H1 (cell line): Measurements from ENCODE around the gene STAM. TPM values are rescaled to one million over a fixed set of nuclear protein-coding genes. Genes with fewer than 3 reads are reported as not detected.

Experiments used
- CTCF ChIA-PET: fragments of 300-600 bp; sonication (Branson Sonifier 250); formaldehyde crosslinking; loops from one replicate; lab custom pipeline; 2021; ENCODE audit not compliant: partially characterized antibody; lab: Charles Lee
- POLR2A ChIA-PET: fragments of 300-600 bp; sonication (Branson Sonifier 250); formaldehyde crosslinking; loops from one replicate; lab custom pipeline; 2021; ENCODE audit warnings: inconsistent platforms; ENCODE audit not compliant: partially characterized antibody; lab: Charles Lee
- DNase-seq, 2 experiments: peaks; one replicate each; pipeline versions ENCODE4 v3.0.0 to v3.0.0-alpha.2; 2010 to 2022; ENCODE audit warnings: low spot score in 2 of 2, low read depth in 1 of 2, mixed read lengths in 1 of 2
- FAIRE-seq: peaks from 2 replicates; lab custom pipeline; 2011; peaks lifted over from hg19 to GRCh38; lab: Jason Lieb, UNC
- H2AFZ ChIP-seq: 2 replicates; pipeline ENCODE4 v1.8.1; 2012; ENCODE audit warnings: low read length, inconsistent platforms
- H2AK5ac ChIP-seq: 2 replicates; pipeline ENCODE4 v1.6.1; 2013; ENCODE audit warnings: low read depth, low read length
- H2BK120ac ChIP-seq: replicated peaks from 2 replicates; pipeline ENCODE3; 2013; ENCODE audit warnings: low read depth, low read length, inconsistent platforms
- H2BK12ac ChIP-seq: 2 replicates; pipeline ENCODE4 v1.6.1; 2013; ENCODE audit warnings: low read depth, low read length
- H2BK15ac ChIP-seq: 2 replicates; pipeline ENCODE4 v1.6.1; 2013; ENCODE audit warnings: low read length
- H2BK20ac ChIP-seq: 2 replicates; pipeline ENCODE4 v1.6.1; 2013; ENCODE audit warnings: low read length
- H2BK5ac ChIP-seq: 2 replicates; pipeline ENCODE4 v1.6.1; 2013; ENCODE audit warnings: low read depth, low read length
- H3K14ac ChIP-seq: 2 replicates; pipeline ENCODE4 v1.6.1; 2013; ENCODE audit warnings: inconsistent platforms; ENCODE audit not compliant: insufficient read length
- H3K18ac ChIP-seq: 2 replicates; pipeline ENCODE4 v1.6.1; 2013; ENCODE audit warnings: low read length; ENCODE audit errors: extremely low read depth
- H3K23ac ChIP-seq: 2 replicates; pipeline ENCODE4 v1.6.1; 2013; ENCODE audit warnings: inconsistent platforms; ENCODE audit not compliant: insufficient read length
- H3K23me2 ChIP-seq: 2 replicates; pipeline ENCODE4 v1.6.1; 2013; ENCODE audit warnings: low read depth, low read length
- H3K27ac ChIP-seq: 2 replicates; pipeline ENCODE4 v1.6.1; 2011; ENCODE audit warnings: low read depth, low read length, inconsistent platforms
- H3K27me3 ChIP-seq, 4 experiments: replicated peaks in 1 of 4; 1 replicate in 1 of 4; 2 replicates in 3 of 4; pipeline versions ENCODE4 v1.6.1 to v1.8.1; 2011 to 2013; ENCODE audit warnings: low read length in 3 of 4, mild to moderate bottlenecking in 3 of 4, inconsistent platforms in 2 of 4, mixed read lengths in 2 of 4, moderate library complexity in 1 of 4; ENCODE audit not compliant: control insufficient read depth in 3 of 4, insufficient read depth in 3 of 4; ENCODE audit errors: extremely low read depth in 1 of 4
- H3K36me3 ChIP-seq, 4 experiments: 2 replicates each; pipeline versions ENCODE4 v1.6.1 to v1.8.1; 2011 to 2013; ENCODE audit warnings: mild to moderate bottlenecking in 4 of 4, low read length in 3 of 4, moderate library complexity in 2 of 4, control low read depth in 1 of 4, inconsistent platforms in 1 of 4; ENCODE audit not compliant: insufficient read depth in 4 of 4, control insufficient read depth in 2 of 4
- H3K4ac ChIP-seq: replicated peaks from 2 replicates; pipeline ENCODE3; 2013; ENCODE audit warnings: low read length, low read depth, mixed read lengths, inconsistent platforms; ENCODE audit not compliant: insufficient read length
- H3K4me1 ChIP-seq, 4 experiments: replicated peaks in 1 of 4; 1 replicate in 1 of 4; 2 replicates in 3 of 4; pipeline versions ENCODE4 v1.6.1 to v1.8.1; 2011 to 2013; ENCODE audit warnings: low read length in 3 of 4, inconsistent platforms in 2 of 4, mixed read lengths in 1 of 4; ENCODE audit not compliant: insufficient read depth in 4 of 4, control insufficient read depth in 3 of 4
- H3K4me2 ChIP-seq, 2 experiments: 2 replicates each; pipeline versions ENCODE4 v1.6.1 to v1.8.1; 2011 to 2013; ENCODE audit warnings: low read depth in 2 of 2, low read length in 2 of 2, control low read depth in 1 of 2, inconsistent platforms in 1 of 2, mild to moderate bottlenecking in 1 of 2; ENCODE audit not compliant: insufficient read depth in 1 of 2
- H3K4me3 ChIP-seq, 4 experiments: fragments of 200-600, 300-600 bp in 1 of 4; sonication (generic), shearing (Covaris generic), sonication (Bioruptor Twin) in 1 of 4; 2 replicates each; pipeline versions ENCODE4 v1.5.1 to v1.8.1; 2011 to 2016; ENCODE audit warnings: low read length in 4 of 4, low read depth in 3 of 4, control low read depth in 2 of 4, inconsistent platforms in 2 of 4, mild to moderate bottlenecking in 2 of 4, mixed read lengths in 1 of 4, moderate library complexity in 1 of 4; ENCODE audit not compliant: insufficient read depth in 2 of 4; ENCODE audit errors: extremely low read depth in 1 of 4
- H3K56ac ChIP-seq: replicated peaks from 2 replicates; pipeline ENCODE3; 2013; ENCODE audit warnings: low read depth, mild to moderate bottlenecking, mixed read lengths, low read length, inconsistent platforms; ENCODE audit not compliant: insufficient read length
- H3K79me1 ChIP-seq: 2 replicates; pipeline ENCODE4 v1.6.1; 2013; ENCODE audit warnings: low read depth, low read length, control low read depth
- H3K79me2 ChIP-seq, 2 experiments: 2 replicates each; pipeline versions ENCODE4 v1.6.1 to v1.8.1; 2012 to 2013; ENCODE audit warnings: low read length in 2 of 2, mild to moderate bottlenecking in 2 of 2, inconsistent platforms in 1 of 2; ENCODE audit not compliant: insufficient read depth in 2 of 2, control insufficient read depth in 1 of 2
- H3K9ac ChIP-seq, 4 experiments: replicated peaks in 1 of 4; 1 replicate in 1 of 4; 2 replicates in 3 of 4; pipeline versions ENCODE4 v1.6.1 to v1.8.1; 2011 to 2013; ENCODE audit warnings: low read depth in 3 of 4, low read length in 3 of 4, control low read depth in 2 of 4, mild to moderate bottlenecking in 2 of 4, moderate library complexity in 2 of 4, inconsistent platforms in 1 of 4; ENCODE audit errors: extremely low read depth in 1 of 4
- H3K9me3 ChIP-seq, 2 experiments: 2 replicates each; pipeline versions ENCODE4 v1.6.1 to v1.8.1; 2012 to 2013; ENCODE audit warnings: mild to moderate bottlenecking in 2 of 2, moderate library complexity in 2 of 2, control low read depth in 1 of 2, inconsistent platforms in 1 of 2, low read depth in 1 of 2, low read length in 1 of 2, mixed read lengths in 1 of 2; ENCODE audit not compliant: insufficient read depth in 2 of 2
- H4K20me1 ChIP-seq, 2 experiments: replicated peaks in 1 of 2; 2 replicates each; pipeline versions ENCODE3 to v1.8.1; 2011 to 2013; ENCODE audit warnings: inconsistent platforms in 2 of 2, low read length in 2 of 2, mild to moderate bottlenecking in 1 of 2; ENCODE audit not compliant: insufficient read depth in 2 of 2, control insufficient read depth in 1 of 2
- H4K5ac ChIP-seq: 2 replicates; pipeline ENCODE4 v1.6.1; 2013; ENCODE audit warnings: low read length, low read depth, mixed read lengths, inconsistent platforms; ENCODE audit not compliant: insufficient read length
- H4K8ac ChIP-seq: 2 replicates; pipeline ENCODE4 v1.8.0; 2013; ENCODE audit warnings: mild to moderate bottlenecking, moderate library complexity, low read length, inconsistent platforms; ENCODE audit not compliant: insufficient read depth; ENCODE audit errors: extremely low read depth
- H4K91ac ChIP-seq: replicated peaks from 2 replicates; pipeline ENCODE3; 2013; ENCODE audit warnings: low read length, mixed read lengths, inconsistent platforms; ENCODE audit not compliant: insufficient read length
- BCL11A ChIP-seq, 2 experiments: IDR thresholded peaks; one replicate each; pipeline ENCODE4 v1.6.1; 2011; ENCODE audit warnings: low read depth in 2 of 2, low read length in 2 of 2, mild to moderate bottlenecking in 2 of 2
- EGR1 ChIP-seq: IDR thresholded peaks from 2 replicates; pipeline ENCODE4 v1.6.1; 2011; ENCODE audit warnings: low read depth, low read length, borderline replicate concordance
- KDM1A ChIP-seq: fragments of 200-600, 300-600 bp; sonication (generic); IDR thresholded peaks from 2 replicates; pipeline ENCODE4 v1.7.1; 2016; ENCODE audit warnings: mild to moderate bottlenecking, low read length, borderline replicate concordance
- POLR2A ChIP-seq, 2 experiments: IDR thresholded peaks; 1 replicate in 1 of 2; 2 replicates in 1 of 2; pipeline ENCODE4 v1.6.1; 2011; ENCODE audit warnings: low read depth in 2 of 2, low read length in 2 of 2, mild to moderate bottlenecking in 2 of 2; ENCODE audit errors: control extremely low read depth in 1 of 2
- POU5F1 ChIP-seq: IDR thresholded peaks from 2 replicates; pipeline ENCODE4 v1.6.1; 2011; ENCODE audit warnings: low read depth, mild to moderate bottlenecking, low read length, moderate library complexity
- RNF2 ChIP-seq: fragments of 200-900, 300-1000 bp; sonication (generic); IDR thresholded peaks from 2 replicates; pipeline ENCODE4 v1.7.1; 2016; ENCODE audit warnings: borderline replicate concordance, low read depth, mild to moderate bottlenecking, antibody characterized with exemption, low read length; ENCODE audit not compliant: poor library complexity, severe bottlenecking; ENCODE audit errors: missing control alignments
- RXRA ChIP-seq: IDR thresholded peaks from 2 replicates; pipeline ENCODE4 v1.6.1; 2011; ENCODE audit warnings: low read depth, mild to moderate bottlenecking, low read length, moderate library complexity; ENCODE audit not compliant: insufficient read depth
- SIX5 ChIP-seq: IDR thresholded peaks from 2 replicates; pipeline ENCODE4 v1.6.1; 2011; ENCODE audit warnings: mild to moderate bottlenecking, low read depth, low read length
- SP2 ChIP-seq: IDR thresholded peaks from 2 replicates; pipeline ENCODE4 v1.6.1; 2012; ENCODE audit warnings: mild to moderate bottlenecking, low read length, inconsistent platforms
- TCF12 ChIP-seq: IDR thresholded peaks from 2 replicates; pipeline ENCODE4 v1.6.1; 2011; ENCODE audit warnings: low read depth, mild to moderate bottlenecking, low read length
- polyA plus RNA-seq, 7 experiments: library from polyadenylated mRNA; depleted of rRNA in 3 of 7; stranded (reverse) in 5 of 7; unstranded in 2 of 7; fragments of >200 nt in 5 of 7; fragments of 200-250 nt in 2 of 7; gene quantifications; 1 replicate in 5 of 7; 2 replicates in 1 of 7; 4 replicates in 1 of 7; pipeline versions ENCODE4 v1.2.1 to v1.2.3, GENCODE V29; 2011 to 2013; ENCODE audit warnings: missing spikeins in 2 of 7, mixed read lengths in 2 of 7
- total RNA-seq: library from RNA; stranded (reverse); fragmentation: NEBNext Ultra II Directional; extraction: Animal tissue kit (Norgen Biotek cat#: 25700); gene quantifications from 2 replicates; pipeline ENCODE4 v1.2.1, GENCODE V29; 2021
- TF ChIP-seq, protein P1 (sequence below): IDR thresholded peaks from 2 replicates; pipeline ENCODE4 v1.6.1; 2011; ENCODE audit warnings: low read length, improper control_type of control experiment
- TF ChIP-seq, protein P2 (sequence below): IDR thresholded peaks from 2 replicates; pipeline ENCODE4 v1.6.1; 2012; ENCODE audit warnings: low read length, inconsistent platforms

The STAM gene
- total and polyA plus RNA-seq, 2 of the 8 experiments (the other 6 are each of a cell fraction or from before 2014, with no cell fraction given) = 22.0 to 27.8 TPM

DNA sequence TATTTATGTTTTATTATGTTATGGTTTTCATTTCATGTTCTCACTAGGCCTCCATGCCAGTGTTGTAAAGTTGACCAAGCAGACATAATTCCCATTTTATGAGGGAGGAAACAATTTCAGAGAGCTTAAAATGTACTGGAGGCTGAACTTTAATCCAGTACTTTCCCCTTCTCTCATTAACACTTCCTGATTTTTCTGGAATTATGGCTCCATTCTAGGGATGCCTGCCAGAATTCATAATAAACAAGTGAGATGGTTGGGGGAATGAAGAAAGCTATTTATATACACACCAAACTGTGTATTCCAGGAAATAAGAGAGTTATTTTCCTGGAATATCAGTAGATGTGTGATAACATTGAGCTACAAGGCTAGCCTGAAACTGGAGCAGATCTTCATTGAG, 114.9 kb downstream of the STAM start:
- Histone ChIP-seq H4K91ac (no peak overlapping the region), H3K9ac (no peak overlapping the region)
- no peak for FAIRE-seq
- TF ChIP-seq TCF12 (no peak), SP2 (no peak), SIX5 (no peak), KDM1A (no peak), POLR2A (IDR thresholded peaks at IDR 0.05; ENCODE audit: control extremely low read depth in 1 of 2, low read depth in 2 of 2, low read length in 2 of 2) (no peak), RXRA (no peak), POU5F1 (no peak), RNF2 (no peak), EGR1 (no peak), BCL11A (IDR thresholded peaks at IDR 0.05; ENCODE audit: low read depth in 2 of 2, low read length in 2 of 2) (no peak)
- TF ChIP-seq, protein P1, sequence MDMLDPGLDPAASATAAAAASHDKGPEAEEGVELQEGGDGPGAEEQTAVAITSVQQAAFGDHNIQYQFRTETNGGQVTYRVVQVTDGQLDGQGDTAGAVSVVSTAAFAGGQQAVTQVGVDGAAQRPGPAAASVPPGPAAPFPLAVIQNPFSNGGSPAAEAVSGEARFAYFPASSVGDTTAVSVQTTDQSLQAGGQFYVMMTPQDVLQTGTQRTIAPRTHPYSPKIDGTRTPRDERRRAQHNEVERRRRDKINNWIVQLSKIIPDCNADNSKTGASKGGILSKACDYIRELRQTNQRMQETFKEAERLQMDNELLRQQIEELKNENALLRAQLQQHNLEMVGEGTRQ = no peak
- TF ChIP-seq, protein P2, sequence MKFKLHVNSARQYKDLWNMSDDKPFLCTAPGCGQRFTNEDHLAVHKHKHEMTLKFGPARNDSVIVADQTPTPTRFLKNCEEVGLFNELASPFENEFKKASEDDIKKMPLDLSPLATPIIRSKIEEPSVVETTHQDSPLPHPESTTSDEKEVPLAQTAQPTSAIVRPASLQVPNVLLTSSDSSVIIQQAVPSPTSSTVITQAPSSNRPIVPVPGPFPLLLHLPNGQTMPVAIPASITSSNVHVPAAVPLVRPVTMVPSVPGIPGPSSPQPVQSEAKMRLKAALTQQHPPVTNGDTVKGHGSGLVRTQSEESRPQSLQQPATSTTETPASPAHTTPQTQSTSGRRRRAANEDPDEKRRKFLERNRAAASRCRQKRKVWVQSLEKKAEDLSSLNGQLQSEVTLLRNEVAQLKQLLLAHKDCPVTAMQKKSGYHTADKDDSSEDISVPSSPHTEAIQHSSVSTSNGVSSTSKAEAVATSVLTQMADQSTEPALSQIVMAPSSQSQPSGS = no peak

More for the DNA sequence above, 114.9 kb downstream of the STAM start:
- Histone ChIP-seq H2AK5ac (no peak overlapping the region), H3K23ac (no peak overlapping the region), H3K9me3 (no peaks in the 10 kb centered on the region), H2BK5ac (no peak overlapping the region), H2BK12ac (no peak overlapping the region), H3K56ac (no peak overlapping the region), H3K4me2 (no peak overlapping the region), H3K14ac (no peak overlapping the region), H2BK120ac (no peak overlapping the region), H4K8ac (no peak overlapping the region), H3K4me3 (no peak overlapping the region), H2AFZ (no peak overlapping the region), H4K20me1 (no peaks in the 10 kb centered on the region), H3K18ac (no peak overlapping the region), H3K27me3 (peaks cover 14 to 20% (median 18%) of the 10 kb centered on the region in 4 experiments; a peak in 6 of 7 replicates), H3K36me3 (no peaks in the 10 kb centered on the region), H3K4ac (no peak overlapping the region), H3K79me2 (no peaks in the 10 kb centered on the region), H3K23me2 (no peaks in the 10 kb centered on the region), H3K27ac (no peak overlapping the region), H4K5ac (no peak overlapping the region), H3K79me1 (no peaks in the 10 kb centered on the region), H2BK15ac (no peak overlapping the region), H3K4me1 (peaks cover 0 to 2% (median 1%) of the 10 kb centered on the region in 4 experiments; a peak in 2 of 7 replicates), H2BK20ac (no peak overlapping the region)
- POLR2A ChIA-PET = no interaction called here
- DNase-seq = no peak
- CTCF ChIA-PET = interaction anchor here (0.8 to 2.6 kb wide), 5 partner anchors 13 to 350 kb away, joined by 3 to 11 read pairs (median 5); no protein-coding TSS in a partner anchor
